HepG2 (cell line): ENCODE data around the gene MFSD11. TPM values are rescaled to one million over a fixed set of nuclear protein-coding genes. Genes with fewer than 3 reads are reported as not detected.

Source experiments
- ATF6 ChIP-seq: sonication (generic); formaldehyde crosslinking; conservative IDR thresholded peaks from 2 replicates; pipeline ENCODE4 v1.4.0; 2020; ENCODE audit warnings: missing genetic modification reagents
- CHCHD3 ChIP-seq: sonication (generic); formaldehyde crosslinking; IDR thresholded peaks from 2 replicates; pipeline ENCODE4 v1.8.0; 2022; ENCODE audit warnings: mild to moderate bottlenecking, missing genetic modification reagents, moderate library complexity
- HNRNPLL ChIP-seq: fragments of 200-400 bp; formaldehyde crosslinking; IDR thresholded peaks from 2 replicates; pipeline ENCODE4 v1.6.1; 2017; ENCODE audit warnings: mild to moderate bottlenecking, low read depth, low read length; ENCODE audit not compliant: poor library complexity, severe bottlenecking
- KLF13 ChIP-seq: sonication (generic); formaldehyde crosslinking; IDR thresholded peaks from 2 replicates; pipeline ENCODE4 v1.4.0; 2020; ENCODE audit warnings: mild to moderate bottlenecking, missing genetic modification reagents
- THAP11 ChIP-seq: IDR thresholded peaks from 2 replicates; pipeline ENCODE4 v1.6.1; 2016; ENCODE audit warnings: missing biosample characterization, missing genetic modification reagents
- ZNF281 ChIP-seq: sonication (generic); formaldehyde crosslinking; IDR thresholded peaks from 2 replicates; pipeline ENCODE4 v1.4.0; 2020; ENCODE audit warnings: missing genetic modification reagents, borderline replicate concordance
- ZNF331 ChIP-seq: sonication (generic); formaldehyde crosslinking; IDR thresholded peaks from 2 replicates; pipeline ENCODE4 v1.4.0; 2020; ENCODE audit warnings: missing genetic modification reagents
- ZNF503 ChIP-seq: sonication (generic); formaldehyde crosslinking; IDR thresholded peaks from 2 replicates; pipeline ENCODE4 v1.4.0; 2020; ENCODE audit warnings: missing genetic modification reagents
- ZNF75D ChIP-seq: sonication (generic); formaldehyde crosslinking; IDR thresholded peaks from 2 replicates; pipeline ENCODE4 v1.8.1; 2023; ENCODE audit warnings: missing genetic modification reagents, mild to moderate bottlenecking, borderline replicate concordance
- polyA plus RNA-seq, 8 experiments: library from polyadenylated mRNA; depleted of rRNA in 3 of 8; stranded (reverse) in 7 of 8; unstranded in 1 of 8; fragments of >200 nt; fragmentation: Illumina TruSeq in 4 of 8; extraction: Trizol in 4 of 8; gene quantifications; 2 replicates each; pipeline versions ENCODE4 v1.2.1 to v1.2.3, GENCODE V29; 2011 to 2016; ENCODE audit warnings: low read depth in 4 of 8, missing spikeins in 1 of 8, mixed read lengths in 1 of 8; ENCODE audit not compliant: insufficient read depth in 1 of 8
- total RNA-seq, 5 experiments: library from RNA; depleted of rRNA; stranded (reverse); fragments of >200 nt; fragmentation: Illumina TruSeq; extraction: Trizol; gene quantifications; 2 replicates each; pipeline ENCODE4 v1.2.3, GENCODE V29; 2016; ENCODE audit warnings: low read depth in 1 of 5
- TF ChIP-seq, protein P1 (sequence below): sonication (generic); formaldehyde crosslinking; IDR thresholded peaks from 2 replicates; pipeline ENCODE4 v1.4.0; 2020; ENCODE audit warnings: missing genetic modification reagents
- TF ChIP-seq, protein P2 (sequence below): sonication (generic); formaldehyde crosslinking; IDR thresholded peaks from 2 replicates; pipeline ENCODE4 v1.4.0; 2020; ENCODE audit warnings: missing genetic modification reagents

The MFSD11 gene
- total and polyA plus RNA-seq, 2 of the 13 experiments (the other 11 are each of a cell fraction or from before 2014, with no cell fraction given) = 26.1 to 36.3 TPM

- TF ChIP-seq ATF6 (CRISPR knock-in tag) (0 out of 2 replicates have a peak, but pooled peaks have one; percentile 16), THAP11 (CRISPR knock-in tag) (0 out of 2 replicates have a peak, but pooled peaks have one; percentile 13), KLF13 (CRISPR knock-in tag) (no peak), ZNF75D (CRISPR knock-in tag) (no peak), ZNF503 (no peak), CHCHD3 (CRISPR knock-in tag) (no peak), ZNF281 (CRISPR knock-in tag) (0 out of 2 replicates have a peak, but pooled peaks have one; percentile 22), ZNF331 (CRISPR knock-in tag) (no peak), HNRNPLL (no peak)
- TF ChIP-seq, protein P1, sequence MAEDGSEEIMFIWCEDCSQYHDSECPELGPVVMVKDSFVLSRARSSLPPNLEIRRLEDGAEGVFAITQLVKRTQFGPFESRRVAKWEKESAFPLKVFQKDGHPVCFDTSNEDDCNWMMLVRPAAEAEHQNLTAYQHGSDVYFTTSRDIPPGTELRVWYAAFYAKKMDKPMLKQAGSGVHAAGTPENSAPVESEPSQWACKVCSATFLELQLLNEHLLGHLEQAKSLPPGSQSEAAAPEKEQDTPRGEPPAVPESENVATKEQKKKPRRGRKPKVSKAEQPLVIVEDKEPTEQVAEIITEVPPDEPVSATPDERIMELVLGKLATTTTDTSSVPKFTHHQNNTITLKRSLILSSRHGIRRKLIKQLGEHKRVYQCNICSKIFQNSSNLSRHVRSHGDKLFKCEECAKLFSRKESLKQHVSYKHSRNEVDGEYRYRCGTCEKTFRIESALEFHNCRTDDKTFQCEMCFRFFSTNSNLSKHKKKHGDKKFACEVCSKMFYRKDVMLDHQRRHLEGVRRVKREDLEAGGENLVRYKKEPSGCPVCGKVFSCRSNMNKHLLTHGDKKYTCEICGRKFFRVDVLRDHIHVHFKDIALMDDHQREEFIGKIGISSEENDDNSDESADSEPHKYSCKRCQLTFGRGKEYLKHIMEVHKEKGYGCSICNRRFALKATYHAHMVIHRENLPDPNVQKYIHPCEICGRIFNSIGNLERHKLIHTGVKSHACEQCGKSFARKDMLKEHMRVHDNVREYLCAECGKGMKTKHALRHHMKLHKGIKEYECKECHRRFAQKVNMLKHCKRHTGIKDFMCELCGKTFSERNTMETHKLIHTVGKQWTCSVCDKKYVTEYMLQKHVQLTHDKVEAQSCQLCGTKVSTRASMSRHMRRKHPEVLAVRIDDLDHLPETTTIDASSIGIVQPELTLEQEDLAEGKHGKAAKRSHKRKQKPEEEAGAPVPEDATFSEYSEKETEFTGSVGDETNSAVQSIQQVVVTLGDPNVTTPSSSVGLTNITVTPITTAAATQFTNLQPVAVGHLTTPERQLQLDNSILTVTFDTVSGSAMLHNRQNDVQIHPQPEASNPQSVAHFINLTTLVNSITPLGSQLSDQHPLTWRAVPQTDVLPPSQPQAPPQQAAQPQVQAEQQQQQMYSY (CRISPR knock-in tag) = peak; percentile 78
- TF ChIP-seq, protein P2, sequence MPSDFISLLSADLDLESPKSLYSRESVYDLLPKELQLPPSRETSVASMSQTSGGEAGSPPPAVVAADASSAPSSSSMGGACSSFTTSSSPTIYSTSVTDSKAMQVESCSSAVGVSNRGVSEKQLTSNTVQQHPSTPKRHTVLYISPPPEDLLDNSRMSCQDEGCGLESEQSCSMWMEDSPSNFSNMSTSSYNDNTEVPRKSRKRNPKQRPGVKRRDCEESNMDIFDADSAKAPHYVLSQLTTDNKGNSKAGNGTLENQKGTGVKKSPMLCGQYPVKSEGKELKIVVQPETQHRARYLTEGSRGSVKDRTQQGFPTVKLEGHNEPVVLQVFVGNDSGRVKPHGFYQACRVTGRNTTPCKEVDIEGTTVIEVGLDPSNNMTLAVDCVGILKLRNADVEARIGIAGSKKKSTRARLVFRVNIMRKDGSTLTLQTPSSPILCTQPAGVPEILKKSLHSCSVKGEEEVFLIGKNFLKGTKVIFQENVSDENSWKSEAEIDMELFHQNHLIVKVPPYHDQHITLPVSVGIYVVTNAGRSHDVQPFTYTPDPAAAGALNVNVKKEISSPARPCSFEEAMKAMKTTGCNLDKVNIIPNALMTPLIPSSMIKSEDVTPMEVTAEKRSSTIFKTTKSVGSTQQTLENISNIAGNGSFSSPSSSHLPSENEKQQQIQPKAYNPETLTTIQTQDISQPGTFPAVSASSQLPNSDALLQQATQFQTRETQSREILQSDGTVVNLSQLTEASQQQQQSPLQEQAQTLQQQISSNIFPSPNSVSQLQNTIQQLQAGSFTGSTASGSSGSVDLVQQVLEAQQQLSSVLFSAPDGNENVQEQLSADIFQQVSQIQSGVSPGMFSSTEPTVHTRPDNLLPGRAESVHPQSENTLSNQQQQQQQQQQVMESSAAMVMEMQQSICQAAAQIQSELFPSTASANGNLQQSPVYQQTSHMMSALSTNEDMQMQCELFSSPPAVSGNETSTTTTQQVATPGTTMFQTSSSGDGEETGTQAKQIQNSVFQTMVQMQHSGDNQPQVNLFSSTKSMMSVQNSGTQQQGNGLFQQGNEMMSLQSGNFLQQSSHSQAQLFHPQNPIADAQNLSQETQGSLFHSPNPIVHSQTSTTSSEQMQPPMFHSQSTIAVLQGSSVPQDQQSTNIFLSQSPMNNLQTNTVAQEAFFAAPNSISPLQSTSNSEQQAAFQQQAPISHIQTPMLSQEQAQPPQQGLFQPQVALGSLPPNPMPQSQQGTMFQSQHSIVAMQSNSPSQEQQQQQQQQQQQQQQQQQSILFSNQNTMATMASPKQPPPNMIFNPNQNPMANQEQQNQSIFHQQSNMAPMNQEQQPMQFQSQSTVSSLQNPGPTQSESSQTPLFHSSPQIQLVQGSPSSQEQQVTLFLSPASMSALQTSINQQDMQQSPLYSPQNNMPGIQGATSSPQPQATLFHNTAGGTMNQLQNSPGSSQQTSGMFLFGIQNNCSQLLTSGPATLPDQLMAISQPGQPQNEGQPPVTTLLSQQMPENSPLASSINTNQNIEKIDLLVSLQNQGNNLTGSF (CRISPR knock-in tag) = no peak
Measured at GRCh38 chr17:76710863-76711611, 26.9 kb upstream of the MFSD11 start, which contains the start of gene MXRA7 (continued).
